HepG2 (cell line): ENCODE measurements around the gene CPEB3. TPM values are rescaled to one million over a fixed set of nuclear protein-coding genes. Genes with fewer than 3 reads are reported as not detected.

Experiments used
- CBX2 ChIP-seq, 2 experiments: fragments of 200-600 bp in 1 of 2; sonication (generic); formaldehyde crosslinking in 1 of 2; IDR thresholded peaks; 2 replicates each; pipeline versions ENCODE4 v1.7.0 to v1.8.1; 2018 to 2022; ENCODE audit warnings: low read depth in 2 of 2, low read length in 1 of 2, mild to moderate bottlenecking in 1 of 2, missing genetic modification reagents in 1 of 2
- CREB1 ChIP-seq, 2 experiments: fragments of 450-650 bp in 1 of 2; IDR thresholded peaks; 2 replicates each; pipeline ENCODE4 v1.6.1; 2016 to 2017; ENCODE audit warnings: control low read depth in 1 of 2, mild to moderate bottlenecking in 1 of 2, missing compliant biosample characterization in 1 of 2, missing genetic modification characterization in 1 of 2
- DMAP1 ChIP-seq: IDR thresholded peaks from 2 replicates; pipeline ENCODE4 v1.6.1; 2016
- FOXA3 ChIP-seq: IDR thresholded peaks from 2 replicates; pipeline ENCODE4 v1.6.1; 2016; ENCODE audit warnings: missing genetic modification reagents, missing compliant biosample characterization
- HNRNPL ChIP-seq: fragments of 200-400 bp; formaldehyde crosslinking; IDR thresholded peaks from 2 replicates; pipeline ENCODE4 v1.6.1; 2017; ENCODE audit warnings: mild to moderate bottlenecking, low read depth, low read length
- IKZF1 ChIP-seq: fragments of 450-650 bp; IDR thresholded peaks from 2 replicates; pipeline ENCODE4 v1.7.1; 2016
- KIAA2018 ChIP-seq: sonication (generic); formaldehyde crosslinking; IDR thresholded peaks from 2 replicates; pipeline ENCODE4 v1.5.0; 2020; ENCODE audit warnings: mild to moderate bottlenecking, missing genetic modification reagents, borderline replicate concordance
- MIER2 ChIP-seq: IDR thresholded peaks from 2 replicates; pipeline ENCODE4 v1.6.1; 2016; ENCODE audit warnings: missing biosample characterization, missing genetic modification reagents
- ONECUT2 ChIP-seq: sonication (generic); formaldehyde crosslinking; IDR thresholded peaks from 2 replicates; pipeline ENCODE4 v1.4.0; 2020; ENCODE audit warnings: missing genetic modification reagents
- PHF5A ChIP-seq: IDR thresholded peaks from one replicate; pipeline ENCODE4 v1.6.1; 2018; ENCODE audit warnings: low read depth, missing genetic modification reagents; ENCODE audit not compliant: unreplicated experiment
- POLR2A ChIP-seq, 2 experiments: IDR thresholded peaks; 2 replicates each; pipeline ENCODE4 v1.6.1; 2011; ENCODE audit warnings: low read depth in 2 of 2, low read length in 2 of 2, mild to moderate bottlenecking in 1 of 2, moderate library complexity in 1 of 2; ENCODE audit not compliant: insufficient read depth in 1 of 2
- SP140L ChIP-seq: sonication (generic); formaldehyde crosslinking; IDR thresholded peaks from 2 replicates; pipeline ENCODE4 v1.4.0; 2020; ENCODE audit warnings: missing genetic modification reagents, borderline replicate concordance
- SPEN ChIP-seq: sonication (generic); formaldehyde crosslinking; IDR thresholded peaks from 2 replicates; pipeline ENCODE4 v1.5.1; 2020; ENCODE audit warnings: low read depth, mild to moderate bottlenecking, missing genetic modification reagents
- ZBTB26 ChIP-seq: IDR thresholded peaks from 2 replicates; pipeline ENCODE4 v1.6.1; 2016; ENCODE audit warnings: missing compliant biosample characterization, missing genetic modification reagents, borderline replicate concordance
- ZNF431 ChIP-seq: sonication (generic); formaldehyde crosslinking; IDR thresholded peaks from 2 replicates; pipeline ENCODE4 v1.9.0; 2022; ENCODE audit warnings: missing genetic modification reagents, low read depth, mild to moderate bottlenecking, borderline replicate concordance
- ZNF530 ChIP-seq: sonication (generic); formaldehyde crosslinking; IDR thresholded peaks from 2 replicates; pipeline ENCODE4 v1.5.0; 2020; ENCODE audit warnings: low read depth, mild to moderate bottlenecking, missing genetic modification reagents
- ZSCAN21 ChIP-seq: sonication (generic); formaldehyde crosslinking; IDR thresholded peaks from 2 replicates; pipeline ENCODE4 v1.8.0; 2022; ENCODE audit warnings: mild to moderate bottlenecking, missing genetic modification reagents, moderate library complexity, borderline replicate concordance
- polyA plus RNA-seq, 8 experiments: library from polyadenylated mRNA; depleted of rRNA in 3 of 8; stranded (reverse) in 7 of 8; unstranded in 1 of 8; fragments of >200 nt; fragmentation: Illumina TruSeq in 4 of 8; extraction: Trizol in 4 of 8; gene quantifications; 2 replicates each; pipeline versions ENCODE4 v1.2.1 to v1.2.3, GENCODE V29; 2011 to 2016; ENCODE audit warnings: low read depth in 4 of 8, missing spikeins in 1 of 8, mixed read lengths in 1 of 8; ENCODE audit not compliant: insufficient read depth in 1 of 8
- total RNA-seq, 5 experiments: library from RNA; depleted of rRNA; stranded (reverse); fragments of >200 nt; fragmentation: Illumina TruSeq; extraction: Trizol; gene quantifications; 2 replicates each; pipeline ENCODE4 v1.2.3, GENCODE V29; 2016; ENCODE audit warnings: low read depth in 1 of 5
- TF ChIP-seq, protein P1 (sequence below): sonication (generic); formaldehyde crosslinking; IDR thresholded peaks from 2 replicates; pipeline ENCODE4 v1.8.1; 2022; ENCODE audit warnings: mild to moderate bottlenecking, missing genetic modification reagents

The CPEB3 gene
- total and polyA plus RNA-seq, 2 of the 13 experiments (the other 11 are each of a cell fraction or from before 2014, with no cell fraction given): 0.66 to 0.70 TPM

DNA sequence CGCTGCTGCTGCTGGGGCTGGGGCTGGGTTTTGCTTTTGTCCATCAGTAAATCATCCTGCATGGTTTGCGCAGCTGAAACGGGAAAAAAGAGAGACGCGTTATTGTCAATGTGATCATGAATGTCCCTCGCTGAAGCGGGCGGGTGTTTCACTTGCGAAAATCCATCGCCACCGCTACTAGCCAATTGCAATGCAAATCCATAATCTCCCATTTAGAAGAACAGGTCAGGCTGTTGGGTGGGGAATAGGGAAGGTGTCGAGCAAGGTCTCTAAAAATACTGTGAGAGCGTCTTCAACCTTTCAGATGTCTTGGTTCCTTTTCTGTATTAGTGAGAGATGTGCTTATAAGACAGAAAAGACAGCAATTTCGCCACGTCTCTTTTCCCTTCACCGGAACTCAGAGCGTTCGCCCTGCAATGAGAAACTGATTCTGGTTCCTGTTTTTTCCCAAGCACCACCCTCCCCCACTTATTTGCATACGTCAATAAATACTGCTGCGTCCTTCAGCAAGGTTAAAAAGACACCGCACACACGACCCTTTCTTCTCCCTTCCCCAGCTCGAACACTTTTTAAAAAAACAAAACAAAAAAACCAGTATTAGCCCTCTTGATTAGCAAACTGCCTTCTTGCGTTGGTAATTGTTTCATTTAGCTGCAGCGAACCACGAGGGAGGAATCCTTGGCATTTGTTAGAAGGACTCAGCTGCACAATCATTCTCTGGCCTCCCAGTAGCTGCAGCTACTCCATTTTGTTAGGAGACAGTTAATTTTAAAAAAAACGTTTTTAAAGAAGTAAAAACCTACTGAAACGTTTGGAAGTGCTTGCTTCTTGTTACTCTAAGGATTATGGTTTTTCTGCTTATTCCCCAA is 50.4 kb downstream of the CPEB3 start (continued):
- TF ChIP-seq KIAA2018 (no peak), FOXA3 (CRISPR knock-in tag) (peak; percentile 20; the same call in 1 of the 2 replicates), ZNF431 (no peak), PHF5A (CRISPR knock-in tag) (no peak), HNRNPL (no peak), SP140L (CRISPR knock-in tag) (0 out of 2 replicates have a peak, but pooled peaks have one; percentile 30), CBX2 (IDR thresholded peaks at IDR 0.05; ENCODE audit: low read depth, low read length) (no peak; the same call in 1 of the 2 replicates), CBX2 (CRISPR knock-in tag; IDR thresholded peaks at IDR 0.05; ENCODE audit: low read depth) (no peak), ZNF530 (CRISPR knock-in tag) (no peak), ONECUT2 (CRISPR knock-in tag) (peak; percentile 27; the same call in 1 of the 2 replicates), CREB1 (IDR thresholded peaks at IDR 0.05) (0 out of 2 replicates have a peak, but pooled peaks have one; percentile 7), CREB1 (CRISPR knock-in tag; IDR thresholded peaks at IDR 0.05) (peak; percentile 22; the same call in 1 of the 2 replicates), POLR2A (IDR thresholded peaks at IDR 0.05; ENCODE audit: insufficient read depth in 1 of 2, low read depth in 2 of 2, low read length in 2 of 2) (peak; percentile 66 to 81; a peak in 2 of 4 replicates), DMAP1 (0 out of 2 replicates have a peak, but pooled peaks have one; percentile 37), IKZF1 (no peak), SPEN (CRISPR knock-in tag) (no peak), ZBTB26 (CRISPR knock-in tag) (no peak), ZSCAN21 (CRISPR knock-in tag) (no peak), MIER2 (CRISPR knock-in tag) (no peak)
- TF ChIP-seq, protein P1, sequence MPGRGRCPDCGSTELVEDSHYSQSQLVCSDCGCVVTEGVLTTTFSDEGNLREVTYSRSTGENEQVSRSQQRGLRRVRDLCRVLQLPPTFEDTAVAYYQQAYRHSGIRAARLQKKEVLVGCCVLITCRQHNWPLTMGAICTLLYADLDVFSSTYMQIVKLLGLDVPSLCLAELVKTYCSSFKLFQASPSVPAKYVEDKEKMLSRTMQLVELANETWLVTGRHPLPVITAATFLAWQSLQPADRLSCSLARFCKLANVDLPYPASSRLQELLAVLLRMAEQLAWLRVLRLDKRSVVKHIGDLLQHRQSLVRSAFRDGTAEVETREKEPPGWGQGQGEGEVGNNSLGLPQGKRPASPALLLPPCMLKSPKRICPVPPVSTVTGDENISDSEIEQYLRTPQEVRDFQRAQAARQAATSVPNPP: no peak
